Natural killer cell (primary cell): Measurements from ENCODE around the gene CRACR2A. TPM values are rescaled to one million over a fixed set of nuclear protein-coding genes. Genes with fewer than 3 reads are reported as not detected.
A peak's percentile ranks its signal among the peaks of the same experiment; 100 is the strongest.

Experiments used
- ATAC-seq, 3 donors: fragments of 150-1000 bp in 2 of 3; fragments of 200-7000 bp in 1 of 3; cut with Tn5 transposase; 1 replicate in 1 of 3; 2 replicates in 2 of 3; pipeline ENCODE4 v1.10.0; 2021; ENCODE audit warnings: mild to moderate bottlenecking in 2 of 3, moderate library complexity in 2 of 3
- DNase-seq, 2 donors: peaks; one replicate each; pipeline versions ENCODE4 v3.0.0 to v3.0.0-alpha.2; 2013 to 2021; ENCODE audit warnings: mixed read lengths in 1 of 2
- H3K27ac ChIP-seq: one replicate; pipeline ENCODE4 v1.5.1; 2013; ENCODE audit warnings: mild to moderate bottlenecking, low read length
- H3K27me3 ChIP-seq: one replicate; pipeline ENCODE4 v1.6.1; 2013; ENCODE audit warnings: low read length; ENCODE audit not compliant: control insufficient read depth, insufficient read depth
- H3K36me3 ChIP-seq: one replicate; pipeline ENCODE4 v1.6.1; 2013; ENCODE audit warnings: low read length; ENCODE audit not compliant: control insufficient read depth, insufficient read depth
- H3K4me1 ChIP-seq: one replicate; pipeline ENCODE4 v1.6.1; 2013; ENCODE audit warnings: low read length; ENCODE audit not compliant: control insufficient read depth, insufficient read depth
- H3K4me3 ChIP-seq: one replicate; pipeline ENCODE4 v1.5.1; 2013; ENCODE audit warnings: low read length
- H3K9me3 ChIP-seq: one replicate; pipeline ENCODE4 v1.6.1; 2013; ENCODE audit warnings: low read length; ENCODE audit not compliant: control insufficient read depth, insufficient read depth
- H3K27ac Mint-ChIP-seq, 2 donors: one replicate each; pipeline ENCODE4 v1.8.0; 2022; ENCODE audit warnings: mild to moderate bottlenecking in 2 of 2, mixed read lengths in 2 of 2, moderate library complexity in 1 of 2
- H3K27me3 Mint-ChIP-seq, 2 donors: one replicate each; pipeline ENCODE4 v1.8.0; 2022; ENCODE audit warnings: low read depth in 2 of 2, mixed read lengths in 2 of 2
- H3K36me3 Mint-ChIP-seq: one replicate; pipeline ENCODE4 v1.8.0; 2022; ENCODE audit warnings: mixed read lengths
- H3K4me1 Mint-ChIP-seq, 2 donors: one replicate each; pipeline ENCODE4 v1.8.0; 2022; ENCODE audit warnings: mixed read lengths in 2 of 2
- H3K4me3 Mint-ChIP-seq: one replicate; pipeline ENCODE4 v1.8.0; 2022; ENCODE audit warnings: mild to moderate bottlenecking, moderate library complexity, mixed read lengths
- H3K9me3 Mint-ChIP-seq, 2 donors: one replicate each; pipeline ENCODE4 v1.8.0; 2022; ENCODE audit warnings: mixed read lengths in 2 of 2
- WGBS: methylation state at CpG from one replicate; pipeline ENCODE4 v1.1.7; 2013; ENCODE audit warnings: missing lambda C conversion rate; ENCODE audit not compliant: insufficient coverage; 5-methylcytosine and 5-hydroxymethylcytosine counted together
- intact Hi-C: fragments of 100-400 bp; cut with micrococcal nuclease; formaldehyde crosslinking; loops from one replicate; pipeline ENCODE4 v1.14.2; 2022
- total RNA-seq, 4 donors: library from RNA; stranded (reverse); fragments of 120-200 nt in 1 of 4; gene quantifications; one replicate each; pipeline versions ENCODE4 v1.2.3 to v1.2.4, GENCODE V29; 2013 to 2022
- TF ChIP-seq, protein P1 (sequence below): fragments of 200-600 bp; IDR thresholded peaks from one replicate; pipeline ENCODE4 v1.8.0; 2022; ENCODE audit warnings: antibody characterized with exemption

The CRACR2A gene
- total RNA-seq, 3 donors from 2014 or later (not counting 1 experiment from before 2014, with no cell fraction given), result 59.8 to 94.4 (median 80.5) TPM

DNA sequence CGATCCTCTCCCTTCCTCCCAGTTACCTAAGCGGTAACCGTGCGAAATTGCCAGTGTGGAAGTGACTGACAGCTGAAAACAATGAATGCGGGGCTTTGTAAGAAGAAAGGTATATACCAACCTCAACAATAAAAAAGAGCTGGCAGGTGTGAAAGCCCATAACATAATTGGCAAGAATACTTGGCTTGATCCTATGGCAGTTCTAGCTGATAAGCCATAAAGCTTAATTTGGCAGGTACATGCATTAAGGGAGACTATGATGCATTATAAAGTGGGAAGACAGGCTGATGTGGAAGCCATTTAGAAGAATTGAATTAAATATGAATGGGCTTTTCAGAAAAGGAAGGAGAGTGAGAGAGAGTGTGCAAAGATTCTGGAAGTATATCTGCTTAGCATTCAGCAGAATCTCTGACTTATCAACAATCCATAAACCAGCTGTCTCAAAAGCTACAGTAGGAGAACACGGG is 71.3 kb downstream of the CRACR2A start:
- peak overlapping the region in 1 of 2 donors; percentile 12 for H3K27ac Mint-ChIP-seq
- peaks cover 45% of the 10 kb centered on the region for H3K36me3 ChIP-seq
- TF ChIP-seq, protein P1, sequence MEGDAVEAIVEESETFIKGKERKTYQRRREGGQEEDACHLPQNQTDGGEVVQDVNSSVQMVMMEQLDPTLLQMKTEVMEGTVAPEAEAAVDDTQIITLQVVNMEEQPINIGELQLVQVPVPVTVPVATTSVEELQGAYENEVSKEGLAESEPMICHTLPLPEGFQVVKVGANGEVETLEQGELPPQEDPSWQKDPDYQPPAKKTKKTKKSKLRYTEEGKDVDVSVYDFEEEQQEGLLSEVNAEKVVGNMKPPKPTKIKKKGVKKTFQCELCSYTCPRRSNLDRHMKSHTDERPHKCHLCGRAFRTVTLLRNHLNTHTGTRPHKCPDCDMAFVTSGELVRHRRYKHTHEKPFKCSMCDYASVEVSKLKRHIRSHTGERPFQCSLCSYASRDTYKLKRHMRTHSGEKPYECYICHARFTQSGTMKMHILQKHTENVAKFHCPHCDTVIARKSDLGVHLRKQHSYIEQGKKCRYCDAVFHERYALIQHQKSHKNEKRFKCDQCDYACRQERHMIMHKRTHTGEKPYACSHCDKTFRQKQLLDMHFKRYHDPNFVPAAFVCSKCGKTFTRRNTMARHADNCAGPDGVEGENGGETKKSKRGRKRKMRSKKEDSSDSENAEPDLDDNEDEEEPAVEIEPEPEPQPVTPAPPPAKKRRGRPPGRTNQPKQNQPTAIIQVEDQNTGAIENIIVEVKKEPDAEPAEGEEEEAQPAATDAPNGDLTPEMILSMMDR, result no peak

DNA sequence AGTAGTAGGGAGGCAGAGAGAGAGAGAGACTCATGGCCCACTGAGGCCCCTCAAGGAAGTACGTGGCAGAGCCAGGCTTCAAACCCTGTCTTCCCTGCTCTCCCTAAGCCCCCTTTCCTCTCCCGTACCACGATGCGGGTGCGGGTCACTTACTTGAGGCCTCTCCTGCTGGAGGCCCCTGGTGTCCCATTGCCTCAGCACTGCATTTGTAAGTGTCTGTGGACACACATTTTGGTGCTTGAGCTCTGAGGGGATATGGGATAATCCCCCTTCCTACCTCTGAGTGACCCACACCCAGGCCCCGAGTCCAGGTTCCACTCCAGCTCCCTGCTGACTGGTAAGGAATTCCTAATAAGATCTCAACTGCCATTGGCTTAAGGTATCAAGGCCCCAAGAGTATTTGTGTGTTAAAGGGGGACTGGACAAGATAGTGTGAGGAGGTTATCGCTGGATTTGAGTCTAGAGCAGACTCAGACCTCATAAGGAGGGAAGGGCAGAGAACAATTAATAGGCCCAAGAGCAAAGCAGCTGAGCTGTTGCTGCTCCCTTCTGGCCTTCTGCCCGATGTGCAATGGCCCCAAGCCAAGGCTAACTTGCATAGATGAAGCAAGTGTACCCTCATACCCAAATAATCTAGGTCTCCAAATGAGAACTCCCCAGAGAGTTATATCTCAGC is 71.9 kb downstream of the CRACR2A start:
- no peaks in the 10 kb centered on the region for H3K36me3 Mint-ChIP-seq
- 84% methylated on average over 8 of the region's 8 CpGs for WGBS
- Histone ChIP-seq H3K27ac (no peak overlapping the region), H3K9me3 (no peaks in the 10 kb centered on the region), H3K36me3 (peaks cover 49% of the 10 kb centered on the region), H3K4me1 (no peaks in the 10 kb centered on the region), H3K4me3 (no peak overlapping the region), H3K27me3 (no peaks in the 10 kb centered on the region)
- intact Hi-C loops, result no loop called here
- H3K27ac Mint-ChIP-seq, result peak overlapping the region in 1 of 2 donors; percentile 12
- DNase-seq (no peak), ATAC-seq (no peak)
- H3K27me3 Mint-ChIP-seq, result no peaks in the 10 kb centered on the region
- TF ChIP-seq, protein P1, result no peak
- H3K4me1 Mint-ChIP-seq, result peaks cover 9 to 10% of the 10 kb centered on the region in 2 donors
- no peak overlapping the region for H3K4me3 Mint-ChIP-seq
- no peaks in the 10 kb centered on the region for H3K9me3 Mint-ChIP-seq

More for the DNA sequence above, 71.3 kb downstream of the CRACR2A start:
- Histone ChIP-seq H3K27me3 (no peaks in the 10 kb centered on the region), H3K9me3 (no peaks in the 10 kb centered on the region), H3K27ac (no peak overlapping the region), H3K4me3 (no peak overlapping the region), H3K4me1 (no peaks in the 10 kb centered on the region)
- Mint-ChIP-seq H3K9me3 (no peaks in the 10 kb centered on the region), H3K27me3 (no peaks in the 10 kb centered on the region), H3K4me3 (no peak overlapping the region), H3K4me1 (peaks cover 9 to 14% of the 10 kb centered on the region in 2 donors), H3K36me3 (no peaks in the 10 kb centered on the region)
- ATAC-seq (no peak), DNase-seq (no peak)
- 100% methylated on average over 2 of the region's 6 CpGs for WGBS
- intact Hi-C loops, result no loop called here

DNA sequence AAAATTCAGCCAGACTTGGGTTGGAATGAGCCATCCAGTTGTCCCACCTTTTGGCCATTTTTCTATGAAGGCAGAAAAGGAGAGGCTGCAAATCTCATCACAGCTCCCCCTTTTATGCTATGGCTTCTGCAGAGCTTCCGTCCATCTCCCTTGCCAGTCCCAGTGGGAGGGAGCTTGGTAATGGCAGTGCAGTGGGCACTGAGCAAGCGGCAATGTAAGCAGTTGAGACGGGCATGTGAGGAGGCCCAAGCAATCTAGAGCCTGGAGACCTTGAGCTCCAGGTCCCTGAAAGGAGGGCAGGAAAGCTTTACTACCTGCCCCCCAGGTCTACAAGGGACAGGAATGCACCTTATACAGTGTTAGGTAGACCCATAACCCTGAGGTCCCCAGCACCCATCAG is 73.1 kb downstream of the CRACR2A start:
- H3K4me1 ChIP-seq, result no peaks in the 10 kb centered on the region
- Mint-ChIP-seq H3K27me3 (no peaks in the 10 kb centered on the region), H3K4me1 (peaks cover 9 to 10% of the 10 kb centered on the region in 2 donors), H3K27ac (peak overlapping the region in 1 of 2 donors; percentile 10), H3K4me3 (no peak overlapping the region), H3K36me3 (no peaks in the 10 kb centered on the region), H3K9me3 (no peaks in the 10 kb centered on the region)
- TF ChIP-seq, protein P1, result no peak
- intact Hi-C loops, result no loop called here
- no peaks in the 10 kb centered on the region for H3K27me3 ChIP-seq
- H3K36me3 ChIP-seq, result peaks cover 47% of the 10 kb centered on the region
- no peak overlapping the region for H3K27ac ChIP-seq
- ATAC-seq (no peak), DNase-seq (no peak)
- 97% methylated on average over 3 of the region's 3 CpGs for WGBS
- H3K9me3 ChIP-seq, result no peaks in the 10 kb centered on the region
- H3K4me3 ChIP-seq, result no peak overlapping the region
